GM23248 (cell line): Measurements from ENCODE around the gene GNAS. TPM values are rescaled to one million over a fixed set of nuclear protein-coding genes. Genes with fewer than 3 reads are reported as not detected.

Source experiments
- DNase-seq: peaks from one replicate; pipeline ENCODE4 v3.0.0-alpha.2; 2015
- H2AFZ ChIP-seq: fragments of 200-600 bp; sonication (generic); 2 replicates; pipeline ENCODE4 v1.6.1; 2016; ENCODE audit warnings: antibody characterized with exemption
- H3F3A ChIP-seq: fragments of 200-600 bp; sonication (generic); 2 replicates; pipeline ENCODE4 v1.6.1; 2016; ENCODE audit warnings: mild to moderate bottlenecking, antibody characterized with exemption, mixed run types; ENCODE audit not compliant: insufficient read depth
- H3K27ac ChIP-seq: fragments of 200-600 bp; sonication (generic); 2 replicates; pipeline ENCODE4 v1.5.1; 2016; ENCODE audit warnings: mild to moderate bottlenecking
- H3K27me3 ChIP-seq: fragments of 200-600 bp; sonication (generic); replicated peaks from 2 replicates; pipeline ENCODE4 v1.6.1; 2016; ENCODE audit warnings: mild to moderate bottlenecking; ENCODE audit not compliant: insufficient read depth
- H3K36me3 ChIP-seq: fragments of 200-600 bp; sonication (generic); 2 replicates; pipeline ENCODE4 v1.6.1; 2016; ENCODE audit warnings: low read depth, mild to moderate bottlenecking
- H3K4me1 ChIP-seq: fragments of 200-600 bp; sonication (generic); 2 replicates; pipeline ENCODE4 v1.6.1; 2016; ENCODE audit warnings: mild to moderate bottlenecking; ENCODE audit not compliant: insufficient read depth
- H3K4me2 ChIP-seq: fragments of 200-600 bp; sonication (generic); one replicate; pipeline ENCODE4 v1.6.1; 2016; ENCODE audit warnings: mild to moderate bottlenecking; ENCODE audit not compliant: unreplicated experiment
- H3K4me3 ChIP-seq: fragments of 200-600 bp; sonication (generic); 2 replicates; pipeline ENCODE4 v1.5.1; 2016; ENCODE audit warnings: mild to moderate bottlenecking
- H3K79me2 ChIP-seq: fragments of 200-600 bp; sonication (generic); 2 replicates; pipeline ENCODE4 v1.6.1; 2016; ENCODE audit warnings: mild to moderate bottlenecking; ENCODE audit not compliant: insufficient read depth
- H3K9ac ChIP-seq: fragments of 200-600 bp; sonication (generic); 2 replicates; pipeline ENCODE4 v1.6.1; 2016; ENCODE audit warnings: mild to moderate bottlenecking
- H3K9me2 ChIP-seq: fragments of 200-600 bp; sonication (generic); 2 replicates; pipeline ENCODE4 v1.6.1; 2016; ENCODE audit warnings: mixed run types, mild to moderate bottlenecking, moderate library complexity; ENCODE audit not compliant: insufficient read depth
- H3K9me3 ChIP-seq: fragments of 200-600 bp; sonication (generic); one replicate; pipeline ENCODE4 v1.6.1; 2017; ENCODE audit warnings: low read depth
- H4K20me1 ChIP-seq: fragments of 200-600 bp; sonication (generic); 2 replicates; pipeline ENCODE4 v1.6.0; 2016; ENCODE audit not compliant: insufficient read depth
- EZH2 ChIP-seq: fragments of 200-600 bp; sonication (generic); IDR thresholded peaks from 2 replicates; pipeline ENCODE4 v1.6.1; 2018; ENCODE audit warnings: antibody characterized with exemption, mild to moderate bottlenecking; ENCODE audit not compliant: insufficient read depth, poor library complexity, severe bottlenecking
- EZH2phosphoT487 ChIP-seq: fragments of 200-600 bp; sonication (generic); IDR thresholded peaks from 2 replicates; pipeline ENCODE4 v1.6.1; 2018; ENCODE audit warnings: antibody characterized with exemption, moderate library complexity, mild to moderate bottlenecking, low read depth; ENCODE audit not compliant: insufficient read depth
- WGBS, 2 experiments: methylation state at CpG; one replicate each; pipeline ENCODE4 v1.1.6; 2015 to 2017; ENCODE audit warnings: low lambda C conversion rate in 2 of 2, low coverage in 1 of 2; ENCODE audit errors: missing lambda C conversion rate in 2 of 2; 5-methylcytosine and 5-hydroxymethylcytosine counted together
- in situ Hi-C: fragments of 300-500 bp; cut with MboI; formaldehyde crosslinking; loops from 2 replicates; pipeline ENCODE4 v1.15.0; 2020
- polyA plus RNA-seq: library from polyadenylated mRNA; unstranded; fragments of >200 nt; fragmentation: Nextera tagmentation; extraction: Ambion mirVana; gene quantifications from 2 replicates; pipeline ENCODE4 v1.2.1, GENCODE V29; 2016
- total RNA-seq: library from RNA; depleted of rRNA; stranded (reverse); fragments of >200 nt; shearing (Covaris generic); gene quantifications from 2 replicates; pipeline ENCODE4 v1.2.3, GENCODE V29; 2014

GNAS gene
- total and polyA plus RNA-seq, 2 experiments from 2014 or later = 421 to 904 TPM

DNA sequence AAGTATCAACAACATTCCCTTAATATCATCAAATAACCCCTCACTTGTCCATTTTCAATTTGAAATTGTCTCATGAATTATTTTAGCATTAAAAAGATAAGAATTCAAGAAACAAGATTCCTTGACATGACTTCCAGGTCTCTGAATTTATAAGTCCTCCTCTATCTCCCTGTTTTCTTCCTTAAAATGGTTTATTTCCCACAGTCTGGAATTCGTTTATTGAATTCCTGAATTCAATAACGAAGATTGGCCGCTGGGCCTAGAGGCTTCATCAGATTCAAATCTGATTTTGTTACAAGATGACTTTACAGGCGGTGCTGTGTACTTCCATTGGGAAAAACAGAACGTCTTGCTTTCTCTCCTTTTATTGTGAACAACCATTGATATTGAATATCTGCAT is 79.7 kb downstream of the GNAS start:
- Histone ChIP-seq H3K27ac (no peak overlapping the region), H2AFZ (no peak overlapping the region), H3K79me2 (no peaks in the 10 kb centered on the region), H3K9me2 (no peaks in the 10 kb centered on the region), H3F3A (no peaks in the 10 kb centered on the region), H3K27me3 (no peaks in the 10 kb centered on the region), H3K4me3 (no peak overlapping the region), H4K20me1 (no peaks in the 10 kb centered on the region), H3K4me1 (no peaks in the 10 kb centered on the region), H3K4me2 (no peak overlapping the region), H3K9me3 (no peaks in the 10 kb centered on the region), H3K9ac (no peak overlapping the region), H3K36me3 (no peaks in the 10 kb centered on the region)
- DNase-seq = no peak
- no peak for TF ChIP-seq EZH2phosphoT487
- TF ChIP-seq EZH2 = no peak
- in situ Hi-C loops = no loop called here
- 55 to 60% methylated on average over 5 of the region's 5 CpGs for WGBS, 2 experiments

DNA sequence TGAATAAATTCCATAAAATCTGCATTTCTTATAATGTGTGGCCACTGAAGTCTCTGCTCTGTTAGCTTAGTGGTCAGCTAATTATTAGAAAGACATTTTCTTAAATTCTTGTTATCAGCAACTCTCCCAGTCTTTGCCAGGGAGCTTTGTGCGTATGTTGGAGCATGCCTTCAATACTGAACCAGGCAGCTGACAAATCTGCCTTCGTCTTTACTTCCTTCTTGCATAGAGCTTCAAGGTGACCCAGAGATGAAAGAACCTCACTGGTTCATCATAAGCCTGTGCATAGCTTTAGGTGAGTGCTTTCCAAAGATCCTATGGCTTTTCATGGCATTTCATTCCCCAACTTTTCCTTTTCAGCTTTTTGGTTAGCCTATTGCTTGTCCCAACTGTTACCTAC is 85.6 kb downstream of the GNAS start:
- Histone ChIP-seq H3K4me3 (no peak overlapping the region), H3K27me3 (peaks cover 44% of the 10 kb centered on the region), H3F3A (no peaks in the 10 kb centered on the region), H3K9me2 (no peaks in the 10 kb centered on the region), H3K36me3 (no peaks in the 10 kb centered on the region), H3K79me2 (no peaks in the 10 kb centered on the region), H3K9ac (no peak overlapping the region), H3K9me3 (no peaks in the 10 kb centered on the region), H2AFZ (no peak overlapping the region), H3K4me1 (no peaks in the 10 kb centered on the region), H3K27ac (no peak overlapping the region), H3K4me2 (no peak overlapping the region), H4K20me1 (no peaks in the 10 kb centered on the region)
- no peak for DNase-seq
- WGBS, 2 experiments = 48 to 51% methylated on average over 2 of the region's 2 CpGs
- no peak for TF ChIP-seq EZH2
- TF ChIP-seq EZH2phosphoT487 = no peak
- in situ Hi-C loops = no loop called here

DNA sequence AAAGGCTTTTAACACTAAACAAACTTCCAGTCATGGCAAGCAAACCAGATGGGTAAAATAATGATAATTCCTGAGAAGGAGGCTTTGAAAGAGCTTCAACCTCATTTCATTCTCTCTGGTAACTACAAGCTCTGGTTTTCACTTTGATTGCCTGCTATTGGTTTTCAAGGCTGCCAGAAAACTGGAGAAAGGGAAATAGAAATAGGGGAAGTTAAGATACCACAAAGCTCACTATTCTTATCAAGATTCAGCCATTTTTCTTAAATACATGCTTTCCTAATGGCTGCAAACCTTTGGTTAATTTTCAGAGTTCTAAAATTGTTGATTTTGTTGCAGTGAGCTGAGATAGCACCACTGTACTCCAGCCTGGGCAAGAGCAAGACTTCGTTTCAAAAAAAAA is 86.0 kb downstream of the GNAS start:
- no peak for DNase-seq
- in situ Hi-C loops = no loop called here
- Histone ChIP-seq H3K4me1 (no peaks in the 10 kb centered on the region), H3K9me2 (no peaks in the 10 kb centered on the region), H2AFZ (no peak overlapping the region), H3K27ac (no peak overlapping the region), H3K4me2 (no peak overlapping the region), H3K9me3 (no peaks in the 10 kb centered on the region), H3K79me2 (no peaks in the 10 kb centered on the region), H4K20me1 (no peaks in the 10 kb centered on the region), H3F3A (no peaks in the 10 kb centered on the region), H3K36me3 (no peaks in the 10 kb centered on the region), H3K27me3 (peaks cover 44% of the 10 kb centered on the region), H3K9ac (no peak overlapping the region), H3K4me3 (no peak overlapping the region)
- TF ChIP-seq EZH2 (no peak), EZH2phosphoT487 (no peak)
- 12 to 38% methylated on average over 1 of the region's 1 CpG for WGBS, 2 experiments

DNA sequence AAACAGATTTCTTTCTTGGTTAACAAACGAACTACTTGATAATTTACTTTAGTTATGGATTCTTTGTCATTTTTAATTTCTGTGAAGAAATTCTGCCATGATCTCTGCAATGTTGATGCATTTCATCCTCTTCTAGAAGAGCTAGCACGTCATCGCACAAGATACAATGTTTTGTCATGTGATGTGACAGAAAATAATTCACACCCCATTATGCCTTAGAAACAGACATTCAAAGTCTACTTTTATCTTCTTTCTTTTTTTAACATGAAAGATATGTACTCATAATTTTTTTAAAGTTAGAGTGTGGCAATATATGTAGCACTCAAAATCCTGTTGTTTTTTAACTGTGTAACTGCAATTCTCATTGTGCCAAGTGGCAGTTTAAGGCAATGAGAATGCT is 89.0 kb downstream of the GNAS start:
- H3K27ac ChIP-seq = no peak overlapping the region
- TF ChIP-seq EZH2 (no peak), EZH2phosphoT487 (no peak)
- no peaks in the 10 kb centered on the region for H3K9me2 ChIP-seq
- no peaks in the 10 kb centered on the region for H3F3A ChIP-seq
- H2AFZ ChIP-seq = no peak overlapping the region
- H3K9ac ChIP-seq = no peak overlapping the region
- H3K4me2 ChIP-seq = no peak overlapping the region
- no peaks in the 10 kb centered on the region for H3K36me3 ChIP-seq
- no peak overlapping the region for H3K4me3 ChIP-seq
- H3K4me1 ChIP-seq = no peaks in the 10 kb centered on the region
- peaks cover 44% of the 10 kb centered on the region for H3K27me3 ChIP-seq
- H4K20me1 ChIP-seq = no peaks in the 10 kb centered on the region
- no peaks in the 10 kb centered on the region for H3K9me3 ChIP-seq
- H3K79me2 ChIP-seq = no peaks in the 10 kb centered on the region
- WGBS, 2 experiments = 1 to 8% methylated on average over 3 of the region's 3 CpGs
- no peak for DNase-seq
- in situ Hi-C loops = no loop called here

DNA sequence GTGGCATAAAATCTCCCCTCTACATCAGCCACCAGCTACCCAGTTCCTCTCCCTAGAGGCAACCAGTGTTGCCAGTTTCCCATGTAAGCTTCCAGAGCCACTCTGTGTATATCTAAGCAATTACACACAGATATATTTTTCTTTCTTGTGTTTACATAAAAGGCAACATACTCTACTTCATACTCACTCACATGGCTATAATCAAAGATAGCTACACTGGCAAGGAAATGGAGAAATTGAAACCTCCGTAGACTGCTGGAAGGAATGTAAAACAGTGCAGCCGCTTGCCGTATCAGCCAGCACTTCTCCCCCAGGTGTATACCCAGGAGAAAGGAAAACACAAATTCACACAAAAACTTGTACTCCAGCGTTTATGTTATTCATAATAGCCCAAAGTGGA is 90.0 kb downstream of the GNAS start:
- Histone ChIP-seq H3K4me1 (no peaks in the 10 kb centered on the region), H3K79me2 (no peaks in the 10 kb centered on the region), H3K9me2 (no peaks in the 10 kb centered on the region), H3K4me2 (no peak overlapping the region), H3K9me3 (no peaks in the 10 kb centered on the region), H3K27ac (no peak overlapping the region), H3K9ac (no peak overlapping the region), H3K36me3 (no peaks in the 10 kb centered on the region), H3K27me3 (peaks cover 49% of the 10 kb centered on the region), H2AFZ (no peak overlapping the region), H4K20me1 (no peaks in the 10 kb centered on the region), H3K4me3 (no peak overlapping the region), H3F3A (no peaks in the 10 kb centered on the region)
- no peak for DNase-seq
- TF ChIP-seq EZH2 (no peak), EZH2phosphoT487 (no peak)
- 33 to 44% methylated on average over 4 of the region's 4 CpGs for WGBS, 2 experiments
- in situ Hi-C loops = no loop called here
